GM10266 (cell line): Measurements from ENCODE around the gene NOP58.

ENCODE experiments used
- DNase-seq: peaks from one replicate; pipeline ENCODE4 v3.0.0; 2012; ENCODE audit errors: extremely low spot score
- TF ChIP-seq, protein P1 (sequence below): IDR thresholded peaks from 2 replicates; pipeline ENCODE4 v1.5.1; 2012; ENCODE audit warnings: mild to moderate bottlenecking, low read depth; ENCODE audit not compliant: control insufficient read depth, insufficient read depth; ENCODE audit errors: missing control alignments

The NOP58 gene

DNA sequence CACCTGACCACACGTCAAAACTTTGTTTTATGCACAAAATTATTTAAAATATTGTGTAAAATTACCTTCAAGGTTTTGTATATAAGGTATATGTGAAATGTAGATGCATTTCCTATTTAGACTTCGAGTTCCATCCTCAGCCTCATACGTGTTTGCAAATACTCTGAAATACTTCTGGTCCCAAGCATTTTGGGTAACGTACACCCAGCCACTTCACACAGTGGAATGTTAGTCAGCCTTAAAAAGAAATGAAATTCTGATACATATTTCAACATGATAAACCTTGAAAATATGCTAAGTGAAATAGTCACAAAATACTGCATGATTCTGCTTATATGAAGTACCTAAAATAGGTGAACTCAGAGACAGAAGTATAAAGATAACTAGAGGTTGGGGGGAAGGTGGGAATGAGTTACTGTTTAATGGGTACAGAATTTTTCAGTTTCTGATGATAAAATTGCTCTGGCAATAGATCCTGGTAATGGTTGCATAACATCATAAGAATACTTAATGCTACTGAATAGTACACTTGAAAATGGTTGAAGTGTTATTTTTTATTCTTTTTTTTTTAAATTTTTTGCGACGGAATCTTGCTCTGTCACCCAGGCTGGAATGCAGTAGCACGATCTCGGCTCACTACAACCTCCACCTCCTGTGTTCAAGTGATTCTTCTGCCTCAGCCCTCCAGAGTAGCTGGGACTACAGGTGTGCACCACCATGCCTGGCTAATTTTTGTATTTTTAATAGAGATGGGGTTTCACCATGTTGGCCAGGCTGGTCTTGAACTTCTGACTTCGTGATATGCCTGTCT lies 24.0 kb downstream of the NOP58 start:
- no peak for DNase-seq
- TF ChIP-seq, protein P1, sequence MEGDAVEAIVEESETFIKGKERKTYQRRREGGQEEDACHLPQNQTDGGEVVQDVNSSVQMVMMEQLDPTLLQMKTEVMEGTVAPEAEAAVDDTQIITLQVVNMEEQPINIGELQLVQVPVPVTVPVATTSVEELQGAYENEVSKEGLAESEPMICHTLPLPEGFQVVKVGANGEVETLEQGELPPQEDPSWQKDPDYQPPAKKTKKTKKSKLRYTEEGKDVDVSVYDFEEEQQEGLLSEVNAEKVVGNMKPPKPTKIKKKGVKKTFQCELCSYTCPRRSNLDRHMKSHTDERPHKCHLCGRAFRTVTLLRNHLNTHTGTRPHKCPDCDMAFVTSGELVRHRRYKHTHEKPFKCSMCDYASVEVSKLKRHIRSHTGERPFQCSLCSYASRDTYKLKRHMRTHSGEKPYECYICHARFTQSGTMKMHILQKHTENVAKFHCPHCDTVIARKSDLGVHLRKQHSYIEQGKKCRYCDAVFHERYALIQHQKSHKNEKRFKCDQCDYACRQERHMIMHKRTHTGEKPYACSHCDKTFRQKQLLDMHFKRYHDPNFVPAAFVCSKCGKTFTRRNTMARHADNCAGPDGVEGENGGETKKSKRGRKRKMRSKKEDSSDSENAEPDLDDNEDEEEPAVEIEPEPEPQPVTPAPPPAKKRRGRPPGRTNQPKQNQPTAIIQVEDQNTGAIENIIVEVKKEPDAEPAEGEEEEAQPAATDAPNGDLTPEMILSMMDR: no peak

DNA sequence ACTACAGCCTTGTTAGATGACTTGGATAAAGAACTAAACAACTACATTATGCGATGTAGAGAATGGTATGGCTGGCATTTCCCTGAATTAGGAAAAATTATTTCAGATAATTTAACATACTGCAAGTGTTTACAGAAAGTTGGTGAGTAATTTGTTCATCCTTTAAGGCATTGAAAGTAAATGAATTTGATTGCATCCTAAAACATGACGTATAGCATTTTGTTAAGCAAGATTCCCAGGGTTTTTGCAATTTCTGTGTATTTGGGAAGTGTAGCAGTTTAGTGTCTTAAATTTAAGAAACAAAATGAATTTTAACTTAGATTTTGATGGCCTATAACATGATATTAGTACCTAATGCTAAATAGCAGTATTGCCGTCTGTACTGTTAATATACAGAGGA lies 24.8 kb downstream of the NOP58 start:
- DNase-seq: no peak
- TF ChIP-seq, protein P1: no peak

DNA sequence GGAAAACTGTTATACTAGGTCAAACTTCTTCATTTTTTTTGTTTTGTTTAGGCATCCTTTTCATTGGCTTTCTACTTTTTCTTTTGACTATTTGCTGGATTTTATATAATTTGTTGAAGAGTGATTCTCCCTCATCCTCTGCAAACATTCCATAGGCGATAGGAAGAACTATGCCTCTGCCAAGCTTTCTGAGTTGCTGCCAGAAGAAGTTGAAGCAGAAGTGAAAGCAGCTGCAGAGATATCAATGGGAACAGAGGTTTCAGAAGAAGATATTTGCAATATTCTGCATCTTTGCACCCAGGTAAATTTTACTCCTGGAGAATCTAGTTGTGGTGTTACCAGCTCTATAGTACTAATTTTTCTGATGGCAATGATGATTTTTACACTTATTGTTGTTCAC lies 25.4 kb downstream of the NOP58 start:
- TF ChIP-seq, protein P1: no peak
- no peak for DNase-seq

DNA sequence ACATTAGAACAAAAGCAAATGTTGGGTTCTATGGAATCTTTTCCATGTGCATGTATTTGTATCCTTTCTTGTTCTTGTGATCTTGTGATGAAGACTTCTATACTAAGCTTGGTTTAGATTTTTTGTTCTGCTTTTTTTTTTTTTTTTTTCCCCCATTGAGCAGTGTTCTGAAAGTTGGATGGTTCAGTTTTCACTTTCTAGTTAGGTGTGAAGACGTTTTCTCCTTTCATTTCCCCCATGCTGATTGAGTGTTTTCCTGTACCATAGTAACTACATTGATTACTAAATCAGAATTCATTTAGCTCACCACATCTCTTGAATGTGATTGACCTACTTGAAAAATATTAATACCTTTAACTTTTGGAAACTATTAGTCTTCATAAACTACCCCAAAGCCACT lies 34.1 kb downstream of the NOP58 start:
- DNase-seq: peak; percentile 48
- TF ChIP-seq, protein P1: no peak

DNA sequence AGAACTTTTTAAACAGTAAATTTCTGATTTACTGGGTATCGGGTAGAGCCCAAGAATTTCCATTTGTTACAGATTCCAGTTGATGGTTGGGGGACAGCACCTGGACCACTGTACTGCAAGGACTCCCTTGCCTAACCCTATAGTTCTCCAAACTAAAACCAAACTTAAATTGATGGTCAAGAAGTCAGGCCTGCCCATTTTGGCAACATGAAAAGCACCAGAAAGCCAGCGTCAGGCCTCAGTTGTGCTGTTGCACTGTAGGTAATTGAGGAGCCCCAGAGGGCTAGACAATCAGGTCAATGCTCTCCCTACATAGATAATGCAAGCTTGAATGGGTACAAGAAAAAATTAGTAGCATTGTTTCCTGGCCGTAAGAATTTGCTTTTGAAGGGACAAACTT lies 40.5 kb downstream of the NOP58 start:
- TF ChIP-seq, protein P1: no peak

DNA sequence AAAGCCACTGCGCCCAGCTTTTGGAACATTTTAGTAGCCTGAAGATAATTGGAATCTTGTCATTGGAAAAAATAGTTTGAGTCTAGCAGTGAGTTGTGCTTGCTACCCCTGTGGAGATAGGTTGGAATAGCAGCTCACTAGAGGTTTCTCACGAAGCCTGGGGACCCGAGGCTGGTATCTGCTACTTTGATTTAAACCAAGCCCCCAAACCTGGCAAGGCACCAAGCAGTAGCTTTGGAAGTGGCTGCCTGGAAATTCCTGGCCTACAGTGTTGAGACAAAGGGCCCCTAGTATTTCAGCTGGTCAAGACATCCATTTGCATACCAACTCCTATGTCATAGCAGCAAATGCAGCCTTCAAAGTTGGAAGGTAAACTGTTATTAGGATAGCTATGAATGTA lies 42.1 kb downstream of the NOP58 start:
- no peak for DNase-seq
- TF ChIP-seq, protein P1: no peak

More for the DNA sequence above, 40.5 kb downstream of the NOP58 start:
- DNase-seq: no peak

DNA sequence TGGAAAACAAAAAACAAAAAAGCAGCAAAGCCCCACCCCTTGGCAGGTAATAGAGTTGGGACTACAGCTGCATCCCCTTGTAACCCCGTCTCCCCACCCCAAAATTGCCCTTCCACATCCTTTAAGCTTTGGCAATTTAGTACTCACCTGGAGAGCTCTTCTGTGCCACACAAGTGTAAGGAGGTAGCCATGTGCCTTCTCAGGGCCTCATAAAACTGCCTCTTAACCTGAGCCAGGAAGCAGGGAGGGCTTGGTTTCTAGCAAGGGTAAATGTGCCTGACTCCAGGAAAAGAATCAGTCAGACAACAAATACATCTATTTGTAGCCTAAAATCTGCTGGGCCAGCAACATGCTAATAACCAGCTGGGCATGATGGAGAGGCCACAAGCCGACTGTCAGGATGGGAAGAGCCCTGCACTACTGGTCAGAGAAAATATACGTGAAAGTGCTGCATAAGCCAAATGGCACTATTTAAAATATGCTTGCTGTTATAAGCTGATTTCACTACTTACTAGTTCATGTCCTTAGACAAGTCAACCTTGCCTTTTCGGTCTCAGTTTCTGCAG lies 46.3 kb downstream of the NOP58 start:
- no peak for DNase-seq
- TF ChIP-seq, protein P1: no peak
